Activated CD4-positive, CD25-positive, alpha-beta regulatory T cell treated with anti-CD3 and anti-CD28 coated beads, Interleukin-2, amount 50 U/mL, for 72 hours (primary cell): ENCODE data around the gene TRMT44.

Experiments
- DNase-seq: peaks from one replicate; pipeline ENCODE4 v3.0.0; 2021

The TRMT44 gene

DNA sequence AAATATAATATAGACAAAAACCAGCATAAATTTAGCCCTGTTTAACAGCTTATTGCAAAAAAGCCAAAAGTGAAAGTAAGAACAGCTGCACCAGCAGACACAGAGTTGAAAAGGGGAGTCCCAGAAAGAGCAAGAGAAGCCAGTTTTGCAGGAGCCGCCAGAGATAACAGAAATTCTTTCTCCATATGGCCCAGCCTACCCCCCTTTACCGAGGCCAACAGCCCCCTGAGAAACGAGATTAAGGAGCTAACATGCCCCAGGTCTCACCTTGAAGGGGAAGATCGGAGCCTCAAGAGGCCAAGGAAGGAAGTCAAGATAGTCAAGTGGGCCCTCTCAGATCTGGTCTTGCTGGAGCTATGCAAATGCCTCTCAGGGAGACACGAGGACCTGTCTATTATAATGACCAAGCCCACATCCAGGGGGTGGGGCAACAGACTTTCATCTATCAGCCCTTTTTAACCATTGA is 4.9 kb upstream of the TRMT44 start:
- no peak for DNase-seq

DNA sequence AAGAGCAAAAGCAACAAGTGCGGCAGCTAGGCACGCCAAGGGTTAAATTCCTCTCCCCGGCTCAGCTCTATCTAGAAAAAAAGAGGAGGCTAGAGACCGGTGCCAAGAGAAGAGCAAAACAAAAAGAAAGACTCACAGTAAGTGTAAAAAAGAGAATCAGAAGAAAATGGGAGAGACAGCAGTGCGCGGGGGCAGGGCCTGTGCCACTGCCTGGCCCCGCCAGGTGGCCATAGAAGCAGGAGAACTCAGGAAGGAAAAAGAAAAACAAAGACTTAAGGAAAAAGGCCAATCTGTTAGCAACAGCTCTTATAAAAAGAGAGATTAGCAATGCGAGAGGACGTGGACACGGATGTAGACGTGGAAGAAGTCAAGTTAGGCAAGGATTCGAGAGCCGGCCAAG is 3.3 kb upstream of the TRMT44 start:
- no peak for DNase-seq

DNA sequence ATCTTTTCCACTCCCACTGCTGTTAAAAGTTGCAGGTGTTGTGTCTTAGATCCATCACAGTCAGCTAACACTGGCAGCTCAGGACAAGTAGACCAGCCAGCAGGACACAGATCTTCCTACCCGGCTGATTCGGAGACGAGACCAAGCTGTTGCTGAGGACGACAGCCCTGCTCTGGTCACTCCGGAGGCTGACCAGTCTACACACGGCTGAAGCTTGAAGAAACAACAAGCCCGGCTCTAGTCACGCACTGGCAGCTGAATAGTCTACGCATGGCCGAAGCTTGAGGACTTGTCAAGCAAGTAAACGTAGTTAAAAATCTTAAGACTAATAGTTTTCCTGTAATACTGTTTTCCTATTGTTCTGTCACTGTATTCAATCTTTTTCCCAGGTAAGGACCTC is 1.8 kb upstream of the TRMT44 start:
- DNase-seq: no peak

DNA sequence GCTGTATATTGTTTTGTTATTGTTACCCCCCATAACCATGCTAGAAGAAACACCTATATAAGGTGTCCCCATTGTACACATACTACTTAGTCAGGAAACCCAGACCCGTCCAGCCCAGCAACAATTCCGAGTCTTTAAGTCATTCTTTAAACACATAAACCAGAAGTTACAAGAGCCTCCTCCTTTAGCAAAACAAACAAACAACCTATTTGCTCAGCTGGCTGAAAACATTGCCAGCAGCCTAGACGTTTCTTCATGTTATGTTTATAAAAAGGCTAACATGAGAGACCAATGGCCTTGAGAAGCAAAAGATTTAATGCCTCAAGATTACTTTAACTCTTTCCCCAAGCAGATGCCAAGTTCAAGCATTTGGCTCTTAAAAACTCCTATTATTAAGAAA is 1.4 kb upstream of the TRMT44 start:
- DNase-seq: no peak

DNA sequence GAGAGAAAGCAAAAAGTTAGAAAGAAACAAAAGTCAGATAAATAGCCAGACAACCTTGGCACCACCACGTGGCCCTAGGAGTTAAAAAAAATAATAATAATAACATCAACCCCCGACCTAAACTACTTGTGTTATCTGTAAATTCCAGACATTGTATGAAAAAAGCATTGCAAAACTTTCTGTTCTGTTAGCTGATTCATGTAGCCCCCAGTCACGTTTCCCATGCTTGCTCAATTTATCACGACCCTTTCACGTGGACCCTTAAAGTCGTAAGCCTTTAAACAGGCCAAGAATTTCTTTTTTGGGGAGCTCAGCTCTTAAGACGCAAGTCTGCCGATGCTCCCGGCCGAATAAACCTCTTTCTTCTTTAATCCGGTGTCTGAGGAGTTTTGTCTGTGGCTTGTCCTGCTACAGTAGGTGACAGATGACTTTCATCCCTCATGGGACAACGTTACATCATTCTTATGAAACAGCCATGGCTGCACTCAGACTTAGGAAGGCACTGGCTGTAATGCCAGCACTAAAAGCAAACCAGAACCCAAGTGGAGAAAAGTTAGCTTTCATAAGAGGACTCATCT is 574 bp upstream of the TRMT44 start:
- DNase-seq: no peak

DNA sequence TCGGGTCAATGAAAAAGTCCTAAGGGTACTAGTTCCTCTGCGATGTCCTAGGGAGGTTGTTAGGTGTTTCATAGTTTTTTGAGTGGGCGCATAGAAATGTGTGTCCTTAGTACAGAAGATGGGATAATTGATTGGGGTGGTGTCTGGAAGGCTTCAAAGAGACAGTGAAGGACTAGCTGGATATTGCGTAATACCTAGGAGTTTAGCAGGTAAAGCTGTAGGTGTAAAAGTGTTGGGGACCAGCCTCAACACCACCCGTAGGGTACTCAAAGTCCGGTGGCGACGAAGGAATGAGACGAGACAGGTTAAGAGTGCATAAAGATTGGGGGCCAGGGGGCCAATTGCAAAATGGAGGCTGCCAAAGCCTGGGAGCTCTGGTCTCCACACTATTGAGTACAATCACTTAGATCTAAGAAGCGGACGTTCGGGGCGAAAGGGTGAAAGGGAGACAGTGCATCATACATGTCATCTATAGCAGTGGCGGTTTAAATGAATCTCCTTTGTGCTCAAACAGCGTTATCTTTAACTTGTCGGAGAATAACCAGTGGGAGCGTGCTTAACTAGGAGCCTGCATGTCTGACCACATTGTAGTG is 1.0 kb downstream of the TRMT44 start:
- no peak for DNase-seq

DNA sequence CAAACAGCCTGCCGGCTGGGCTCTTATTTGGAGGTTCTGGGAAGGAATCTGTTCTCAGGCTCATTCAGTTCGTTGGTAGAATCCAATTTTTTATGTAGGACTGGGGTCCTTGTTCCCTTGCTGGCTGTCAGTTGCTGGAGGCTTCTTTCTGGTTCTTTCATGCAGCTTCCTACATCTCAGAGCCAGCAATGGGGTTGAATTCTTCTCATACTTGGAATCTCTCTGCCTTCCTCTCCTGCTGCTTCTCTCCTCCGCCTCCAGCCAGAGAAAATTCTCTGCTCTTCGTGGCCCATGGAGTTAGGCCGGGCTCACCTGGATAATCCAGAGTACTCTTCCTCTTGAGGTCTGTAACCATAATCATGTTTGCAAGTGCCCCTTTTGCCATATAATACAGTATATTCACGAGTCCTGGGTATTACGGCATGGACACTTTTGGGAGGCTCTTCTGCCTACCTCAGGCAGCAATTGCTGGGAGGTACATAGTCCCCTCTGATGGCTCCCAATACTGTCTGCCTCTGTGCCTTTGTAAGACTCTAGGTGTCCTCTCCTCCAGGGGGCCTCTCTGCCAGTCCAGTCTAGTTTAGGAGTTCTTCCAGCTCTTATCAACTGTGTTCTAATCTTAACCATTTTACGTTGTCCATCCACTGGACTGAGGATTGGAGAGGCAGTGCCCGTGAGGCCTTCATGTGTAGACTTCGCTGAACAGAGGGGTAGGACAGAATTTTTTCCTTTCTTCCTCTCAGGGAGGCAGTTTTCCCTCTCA is 2.2 kb downstream of the TRMT44 start:
- DNase-seq: no peak

DNA sequence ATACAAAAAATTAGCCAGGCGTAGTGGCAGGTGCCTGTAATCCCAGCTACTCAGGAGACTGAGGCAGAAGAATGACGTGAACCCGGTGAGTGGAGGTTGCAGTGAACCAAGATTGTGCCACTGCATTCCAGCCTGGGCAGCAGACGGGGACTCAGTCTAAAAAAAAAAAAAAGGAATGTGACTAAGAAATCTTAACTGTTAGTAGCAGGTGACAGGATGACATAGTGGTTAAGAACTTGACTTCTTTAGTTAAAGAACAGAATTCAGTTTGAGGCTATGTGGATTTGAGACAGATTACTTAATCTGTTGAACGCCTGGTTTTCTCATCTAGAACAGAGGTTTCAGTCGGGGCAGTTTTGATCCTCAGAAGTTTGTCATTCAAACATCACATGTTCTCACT is 3.2 kb downstream of the TRMT44 start:
- no peak for DNase-seq

DNA sequence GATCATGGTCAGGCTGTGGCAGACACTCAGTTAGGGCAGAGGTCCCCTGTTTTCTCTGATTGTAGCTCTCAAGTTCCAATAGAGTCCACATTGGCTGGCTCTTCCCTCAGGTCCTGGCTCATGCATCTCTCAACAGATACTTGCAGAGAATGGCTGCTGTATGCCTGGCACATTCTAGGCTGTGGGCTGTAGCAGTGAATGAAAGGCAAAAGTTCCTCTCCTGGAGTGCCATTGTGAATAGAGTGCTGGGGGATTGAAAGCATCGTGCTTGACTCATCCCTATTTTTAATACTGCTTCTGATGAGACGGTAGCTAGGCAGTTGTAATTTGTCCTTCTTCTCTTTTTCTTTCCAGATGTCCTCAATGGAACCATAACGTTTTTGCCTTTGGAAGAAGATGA is 5.5 kb downstream of the TRMT44 start:
- DNase-seq: no peak

DNA sequence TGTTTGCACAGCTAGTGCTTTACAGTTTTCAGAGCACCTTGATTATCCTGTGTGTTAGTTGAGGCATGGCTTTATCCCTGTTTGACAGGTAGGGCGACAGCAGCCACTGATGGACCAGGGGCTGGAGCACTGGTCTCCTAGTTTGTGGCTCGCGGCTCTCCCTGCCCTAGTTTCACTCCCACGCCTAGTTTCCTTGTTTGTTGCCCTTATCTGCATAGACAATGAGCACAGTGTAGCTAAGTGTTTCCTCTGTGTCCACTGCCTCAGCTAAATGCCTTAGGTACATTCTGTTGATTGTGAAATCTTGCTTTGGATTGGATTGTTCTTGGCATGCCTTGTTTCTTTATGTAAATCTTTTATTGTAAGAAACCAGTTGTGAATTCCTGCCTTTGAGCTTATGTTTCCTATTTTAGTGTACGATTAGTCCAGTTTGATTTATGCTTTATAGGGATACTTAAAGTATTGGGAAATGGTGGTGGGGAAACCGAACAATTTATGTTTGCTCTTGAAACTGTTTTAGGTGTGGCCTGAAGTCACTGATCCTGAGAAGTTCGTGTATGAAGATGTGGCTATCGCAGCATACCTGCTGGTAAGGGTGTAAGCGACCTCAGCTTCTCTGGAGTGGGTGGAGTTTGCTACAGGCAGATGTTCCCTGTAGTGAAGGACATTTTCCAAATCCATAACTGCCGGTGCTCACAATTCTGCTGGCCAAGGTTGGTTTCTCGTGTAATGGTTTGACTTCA is 11.0 kb downstream of the TRMT44 start:
- no peak for DNase-seq

DNA sequence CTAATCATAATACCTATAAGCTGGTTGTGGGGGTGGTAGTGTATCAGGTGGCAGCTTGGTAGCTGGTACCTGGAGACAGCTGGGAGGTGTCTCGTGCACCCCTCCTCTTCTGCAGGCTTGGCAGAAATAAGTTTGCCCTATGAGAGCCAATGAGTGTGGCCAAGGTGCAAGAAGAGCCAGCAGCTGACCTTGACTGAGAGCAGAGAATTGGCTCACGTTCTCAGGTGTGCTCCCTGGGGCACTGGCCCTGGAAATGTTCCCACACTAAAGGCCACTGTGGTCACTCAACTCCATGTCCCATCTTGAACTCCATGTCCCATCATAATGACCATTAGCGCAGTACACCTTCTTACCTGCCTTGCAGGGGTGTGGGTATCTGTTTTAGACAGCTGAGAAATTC is 13.4 kb downstream of the TRMT44 start:
- no peak for DNase-seq

DNA sequence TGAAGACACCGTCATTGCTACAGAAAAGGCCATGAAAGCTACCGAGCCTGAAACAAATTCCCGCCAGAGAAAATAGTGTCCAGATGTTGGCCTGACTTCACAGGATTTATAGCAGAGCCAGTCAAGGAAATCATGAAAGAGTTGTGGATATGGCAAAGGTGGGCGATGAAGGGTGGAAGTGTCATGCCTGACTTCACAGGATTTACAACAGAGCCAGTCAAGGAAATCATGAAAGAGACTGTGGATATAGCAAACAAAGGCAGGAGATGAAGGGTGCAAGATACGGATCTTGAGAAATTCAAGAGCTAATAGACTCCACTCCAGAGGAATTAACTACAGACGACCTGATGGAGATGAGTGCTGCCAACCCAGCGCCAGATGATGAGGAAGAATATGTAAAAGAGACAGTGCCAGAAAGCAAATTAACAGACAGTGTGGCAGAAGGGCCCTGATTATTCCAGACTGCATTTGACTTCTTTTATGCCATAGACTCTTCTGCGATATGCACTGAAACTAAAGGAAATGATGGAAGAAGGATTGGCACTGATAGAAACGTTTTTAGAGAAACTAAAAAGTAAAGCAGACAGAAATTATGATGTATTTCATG is 17.2 kb downstream of the TRMT44 start:
- no peak for DNase-seq

DNA sequence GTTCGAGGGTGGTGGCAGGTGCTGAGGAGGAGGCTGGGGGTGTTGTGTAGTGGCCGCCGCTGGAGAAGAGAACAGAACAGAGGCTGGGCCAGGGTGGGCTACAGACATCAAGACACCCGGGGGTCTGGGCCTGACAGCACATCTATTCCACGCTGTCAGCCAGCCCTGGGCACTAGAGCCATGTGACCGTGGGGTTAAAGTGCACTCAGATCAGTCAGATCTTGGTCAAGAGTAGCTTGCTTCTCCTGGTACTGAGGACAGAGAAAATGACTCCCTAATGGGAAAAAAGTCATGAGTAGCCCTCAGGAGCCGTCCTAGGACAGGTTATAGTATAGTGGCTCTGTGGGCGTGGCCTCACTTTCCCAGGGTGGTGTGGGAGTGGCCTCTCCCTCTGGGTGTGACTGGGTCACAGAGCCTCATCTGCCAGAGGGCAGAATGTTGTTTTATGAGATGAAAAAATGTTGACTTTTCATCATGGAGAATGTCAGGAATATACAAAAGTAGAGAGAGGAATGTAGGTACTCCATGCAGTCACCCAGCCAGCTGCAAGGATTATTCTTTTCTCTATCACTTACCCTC is 19.4 kb downstream of the TRMT44 start:
- no peak for DNase-seq

DNA sequence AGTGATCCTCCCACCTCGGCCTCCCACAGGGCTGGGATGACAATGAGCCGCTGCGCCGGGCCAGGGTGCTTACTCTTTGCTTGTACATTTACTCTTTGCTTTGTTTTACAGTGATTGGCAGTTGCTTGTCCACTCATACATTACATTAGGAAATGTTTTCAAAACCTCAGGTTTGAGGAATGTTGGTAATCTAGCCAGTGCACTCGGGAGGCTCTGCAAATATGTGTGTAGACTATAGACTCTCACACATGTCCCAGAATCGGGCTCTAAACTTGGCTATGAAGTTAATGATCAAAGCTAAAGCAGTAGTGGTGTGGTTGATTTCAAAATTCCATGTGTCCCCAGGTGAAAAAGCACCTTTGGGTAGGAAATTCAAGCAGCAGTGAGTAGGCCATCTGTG is 20.5 kb downstream of the TRMT44 start:
- no peak for DNase-seq

DNA sequence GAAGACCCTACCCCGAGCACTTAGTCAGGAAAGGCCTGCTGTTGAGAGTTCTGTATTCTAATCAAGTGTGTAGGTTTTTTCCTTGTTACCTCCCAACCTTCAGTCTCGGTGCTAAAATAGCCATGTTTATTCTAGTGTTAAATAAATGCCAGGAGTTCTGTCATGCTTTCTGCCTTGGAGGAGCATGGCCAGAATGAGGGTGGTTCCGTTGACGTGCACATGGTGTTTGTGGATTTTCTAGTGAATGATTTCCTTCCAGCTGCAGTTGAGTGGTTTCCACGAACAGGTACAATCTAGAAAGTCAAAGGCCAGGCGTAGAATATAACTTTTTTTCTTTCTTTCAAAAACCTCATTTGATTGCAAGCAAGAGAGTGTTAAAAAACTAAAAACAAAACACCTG is 21.0 kb downstream of the TRMT44 start:
- DNase-seq: no peak

DNA sequence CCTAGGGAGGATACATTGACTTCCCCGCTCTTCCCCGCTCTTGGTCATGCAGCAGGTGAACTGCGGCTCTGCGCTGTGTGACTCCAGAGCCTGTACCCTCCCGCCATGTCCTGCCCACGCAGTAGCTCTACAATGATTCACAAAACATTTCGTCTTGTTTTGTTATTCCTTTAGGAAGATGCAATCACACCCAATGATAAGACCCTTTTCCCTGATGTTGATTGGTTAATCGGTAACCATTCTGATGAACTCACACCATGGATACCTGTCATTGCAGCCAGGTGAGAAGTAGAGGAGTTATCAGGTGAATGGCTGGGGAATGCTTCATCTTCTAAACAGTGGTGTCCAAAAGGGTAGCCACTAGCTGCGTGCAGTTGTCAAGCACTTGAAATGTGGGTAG is 23.2 kb downstream of the TRMT44 start:
- DNase-seq: no peak

DNA sequence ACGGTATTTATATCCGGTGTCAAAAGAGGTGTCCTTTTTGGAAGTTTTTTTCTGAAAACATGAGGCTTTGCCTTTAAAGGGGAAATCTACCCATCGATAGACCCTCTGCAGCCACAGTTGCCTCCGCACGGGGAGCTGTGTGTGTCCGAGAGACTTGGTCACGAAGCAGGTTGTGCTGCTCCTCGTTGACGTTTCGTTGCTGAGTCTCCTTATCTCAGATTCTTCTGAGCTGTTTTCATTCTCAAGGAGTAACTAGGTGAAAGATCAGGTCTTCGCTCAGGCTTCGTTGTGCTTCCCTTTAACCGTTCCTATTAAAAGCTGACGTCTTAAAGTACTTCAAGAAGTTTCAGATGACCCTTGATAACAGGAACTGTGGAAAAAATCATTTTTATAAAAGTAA is 23.8 kb downstream of the TRMT44 start:
- DNase-seq: no peak

DNA sequence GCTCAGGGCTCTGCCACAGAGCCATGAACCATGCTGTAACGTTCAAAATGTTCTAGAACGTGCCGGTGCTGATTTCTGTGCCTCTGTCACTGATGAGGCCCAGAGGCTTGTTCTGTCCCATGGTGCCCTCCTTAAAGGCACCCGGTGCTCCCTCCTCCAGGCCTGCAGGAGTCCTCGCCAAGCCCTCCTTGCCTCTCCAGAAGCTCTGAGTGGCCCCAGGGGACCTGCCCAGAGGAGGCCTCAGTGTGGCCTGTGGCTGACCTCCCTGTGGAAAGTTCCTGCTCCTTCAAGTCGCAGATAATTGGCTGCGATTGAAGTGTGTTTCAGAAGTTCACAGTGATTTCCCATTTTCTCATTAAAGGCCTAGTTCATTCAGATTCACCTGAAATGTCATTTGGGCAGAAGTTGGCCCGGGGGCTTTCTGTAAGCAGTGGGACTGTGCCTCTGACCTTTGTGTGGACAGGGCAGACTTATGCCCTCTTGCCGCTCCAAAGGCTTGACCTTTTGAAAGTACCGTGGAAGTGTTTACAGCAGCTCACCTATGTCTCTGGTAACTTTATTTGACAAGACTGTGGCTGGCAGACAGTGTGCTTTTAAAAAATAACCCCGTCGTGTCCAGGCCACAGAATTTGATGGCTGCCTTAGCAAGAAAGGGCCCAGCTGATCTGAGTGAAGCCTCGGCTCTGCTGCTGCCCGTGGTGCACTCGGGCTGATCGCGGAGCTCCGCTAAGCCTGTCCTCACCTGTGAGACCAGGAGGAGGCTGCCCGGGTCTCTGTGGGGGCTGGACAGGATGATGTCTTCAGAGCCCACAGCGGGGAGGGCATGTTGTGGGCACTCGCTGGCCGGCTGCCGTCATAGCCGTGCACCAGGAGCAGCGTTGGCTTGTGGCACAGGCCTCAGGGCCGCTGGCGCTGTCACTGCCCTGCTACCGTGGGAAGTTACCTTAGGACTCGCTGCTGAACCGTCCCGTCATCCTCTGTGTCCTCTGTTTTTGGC is 25.3 kb downstream of the TRMT44 start:
- DNase-seq: no peak

DNA sequence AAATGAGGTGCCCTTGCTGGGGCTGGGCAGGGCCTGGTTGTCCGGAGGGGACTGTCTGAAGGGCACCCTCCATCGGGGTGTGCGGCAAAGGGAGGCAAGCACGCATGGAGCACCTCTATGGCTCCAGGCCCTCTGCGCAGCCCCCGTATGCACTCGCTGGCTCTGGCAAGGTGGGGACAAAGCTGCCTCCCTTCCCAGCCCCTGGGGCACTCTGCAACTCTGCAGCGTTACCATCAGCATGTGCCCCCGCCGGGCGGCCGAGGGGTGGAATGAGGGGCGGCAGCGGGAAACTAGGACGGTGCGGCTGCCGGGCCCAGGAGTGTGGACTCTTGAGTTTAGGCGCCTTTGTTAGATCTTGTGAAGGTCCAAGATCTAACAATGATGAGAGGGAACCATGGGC is 26.4 kb downstream of the TRMT44 start:
- DNase-seq: no peak

DNA sequence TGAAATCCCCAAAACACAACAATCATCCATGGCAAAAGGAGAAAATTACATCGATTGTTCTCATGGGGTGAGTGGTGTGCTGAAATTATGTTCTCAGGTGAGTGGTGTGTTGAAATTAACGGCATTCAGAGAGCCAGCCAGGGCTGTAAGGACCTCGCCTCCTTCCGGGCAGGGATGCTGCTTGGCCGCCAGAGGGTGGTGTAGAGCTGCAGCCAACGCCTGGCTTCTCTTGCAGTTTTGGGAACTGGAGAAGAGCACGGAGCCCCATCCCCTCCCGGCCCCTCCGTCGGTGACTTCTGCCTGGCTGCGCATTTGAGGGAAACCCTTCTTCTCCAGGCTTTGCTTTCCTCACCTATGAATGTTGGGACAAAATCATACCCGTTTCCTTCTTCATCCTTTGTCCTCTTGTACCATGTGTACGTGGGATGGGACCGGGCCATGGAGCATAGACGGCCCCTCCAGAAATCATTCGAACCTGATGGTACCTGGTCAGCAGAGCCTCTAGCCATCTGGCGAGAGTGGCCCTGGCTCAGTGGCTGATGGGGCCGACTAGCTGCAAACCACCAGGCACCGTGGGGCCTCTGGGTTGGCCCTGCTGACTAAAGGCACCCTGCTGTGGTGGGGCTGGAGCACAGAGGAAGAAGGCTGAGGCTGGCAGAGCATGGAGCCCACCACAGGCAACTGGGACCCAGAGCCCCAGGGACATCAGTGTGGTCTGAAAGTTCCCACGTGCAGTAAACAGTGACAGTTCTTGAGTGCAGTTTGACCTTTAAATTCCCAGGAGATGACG is 28.4 kb downstream of the TRMT44 start:
- DNase-seq: peak; percentile 51

DNA sequence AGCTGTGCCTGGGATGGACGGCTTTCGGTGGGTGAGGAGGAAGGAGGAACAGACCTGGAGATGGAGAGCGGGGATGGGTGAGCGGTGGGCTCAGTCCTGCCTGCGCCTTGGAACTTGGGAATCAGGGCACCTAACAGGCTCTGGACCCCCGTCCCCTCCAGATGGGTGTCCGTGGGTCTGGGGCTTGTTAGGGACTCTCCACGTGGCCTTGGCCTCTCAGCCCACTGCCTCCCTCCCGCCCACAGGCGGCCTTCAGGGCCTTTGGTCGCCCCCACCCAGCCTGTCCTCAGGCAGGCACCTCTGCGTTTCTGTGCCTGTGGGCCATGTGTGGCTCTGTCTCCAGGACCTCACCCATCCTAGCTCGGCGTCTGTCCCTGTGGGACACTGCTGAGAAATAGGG is 29.0 kb downstream of the TRMT44 start:
- no peak for DNase-seq
